ENCODE measurements around the gene ACACA. TPM values are rescaled to one million over a fixed set of nuclear protein-coding genes. Genes with fewer than 3 reads are reported as not detected.
"Not testable (repeated sequence)": the region's sequence is repeated elsewhere in the genome, so short reads cannot be mapped to it uniquely, and the experiment has no call there.

ACACA gene
- total RNA-seq, 1 donor from 2014 or later, result 26.9 TPM

- no peak for DNase-seq (ENCODE audit: low spot score)
- intact Hi-C loops (cut with DNase I), result no loop called here
These were observed 313.9 kb downstream of the ACACA start for GRCh38 chr17:37092701-37093100.

DNA sequence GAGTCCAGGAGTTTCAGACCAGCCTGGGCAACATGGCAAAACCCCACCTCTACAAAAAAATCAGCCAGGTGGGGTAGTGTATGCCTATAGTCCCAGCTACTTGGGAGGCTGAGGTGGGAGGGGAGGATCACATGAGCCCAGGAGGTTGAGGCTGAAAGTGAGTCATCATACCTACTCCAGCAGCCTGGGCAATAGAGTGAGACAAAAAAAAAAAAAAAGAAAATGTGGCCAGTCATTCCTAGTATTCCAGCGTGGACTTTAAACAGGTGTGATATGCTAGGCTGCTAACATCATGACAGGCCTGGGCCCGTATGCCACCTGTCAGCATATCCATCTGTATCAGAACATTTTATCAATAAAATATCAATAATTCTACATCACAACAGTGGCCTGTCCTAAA is 314.6 kb downstream of the ACACA start:
- intact Hi-C loops (cut with DNase I), result no loop called here
- DNase-seq (ENCODE audit: low spot score), result no peak

DNA sequence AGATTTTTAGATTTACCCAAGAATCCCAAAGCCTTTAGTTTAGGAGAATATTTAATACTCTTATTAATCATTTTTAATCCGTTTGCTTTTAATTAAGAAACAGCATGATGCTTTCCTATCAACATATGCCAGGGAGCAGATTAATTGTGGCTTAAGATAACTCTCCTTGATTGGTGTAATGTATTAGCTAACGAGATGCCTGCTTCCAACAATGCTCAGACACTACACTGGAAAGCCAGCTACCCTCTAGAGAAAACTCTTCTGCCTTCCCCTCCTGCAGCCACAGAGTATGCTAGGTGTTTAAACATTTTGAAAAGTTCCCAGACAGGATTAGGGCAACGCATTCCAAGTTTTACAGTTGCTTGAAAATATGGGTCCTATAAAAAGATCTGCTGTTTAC is 315.7 kb downstream of the ACACA start:
- intact Hi-C loops (cut with DNase I), result no loop called here
- no peak for DNase-seq (ENCODE audit: low spot score)

DNA sequence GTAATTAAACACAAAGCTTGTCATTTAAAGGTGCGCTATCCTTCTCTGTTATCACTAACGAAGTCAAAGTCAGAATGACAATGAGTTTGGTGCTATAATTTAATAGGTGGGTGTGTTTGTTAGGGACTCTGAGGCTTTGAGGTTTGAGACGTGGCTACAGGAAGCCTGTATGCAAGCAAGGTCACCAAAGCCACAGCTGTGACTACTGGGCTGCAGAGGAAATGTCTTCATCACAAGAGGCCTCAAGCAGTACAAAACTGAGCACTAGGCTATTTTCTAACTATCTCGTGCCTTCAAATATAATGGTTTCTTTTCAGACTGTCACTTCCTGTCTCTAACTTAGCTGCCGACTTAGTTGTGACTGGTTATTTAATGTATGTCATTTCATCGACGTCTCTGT is 316.7 kb downstream of the ACACA start:
- intact Hi-C loops (cut with DNase I), result no loop called here
- no peak for DNase-seq (ENCODE audit: low spot score)

GRCh38 chr17:37088913-37089312 is 317.7 kb downstream of the ACACA start:
- DNase-seq (ENCODE audit: low spot score), result no peak
- intact Hi-C loops (cut with DNase I), result no loop called here

DNA sequence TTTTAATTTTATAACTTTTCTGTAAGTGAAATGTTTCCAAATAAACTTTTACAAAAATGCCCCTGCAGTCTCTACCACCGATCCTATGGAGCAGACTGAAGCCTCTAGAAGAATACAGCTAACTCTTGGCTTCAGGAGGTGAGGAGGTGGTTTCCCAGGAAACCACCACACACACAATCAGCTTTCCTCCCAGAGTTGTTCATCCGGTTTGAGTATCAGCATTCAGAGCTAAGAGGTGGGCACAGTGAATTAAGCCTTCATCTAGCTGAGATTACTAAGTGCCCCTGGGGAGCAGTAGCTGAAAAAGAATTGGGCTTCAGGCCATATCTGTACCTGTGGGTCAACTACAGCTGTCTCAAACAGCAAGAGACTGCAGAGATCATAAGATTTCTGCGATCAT is 318.2 kb downstream of the ACACA start:
- intact Hi-C loops (cut with DNase I), result no loop called here
- DNase-seq (ENCODE audit: low spot score), result no peak

DNA sequence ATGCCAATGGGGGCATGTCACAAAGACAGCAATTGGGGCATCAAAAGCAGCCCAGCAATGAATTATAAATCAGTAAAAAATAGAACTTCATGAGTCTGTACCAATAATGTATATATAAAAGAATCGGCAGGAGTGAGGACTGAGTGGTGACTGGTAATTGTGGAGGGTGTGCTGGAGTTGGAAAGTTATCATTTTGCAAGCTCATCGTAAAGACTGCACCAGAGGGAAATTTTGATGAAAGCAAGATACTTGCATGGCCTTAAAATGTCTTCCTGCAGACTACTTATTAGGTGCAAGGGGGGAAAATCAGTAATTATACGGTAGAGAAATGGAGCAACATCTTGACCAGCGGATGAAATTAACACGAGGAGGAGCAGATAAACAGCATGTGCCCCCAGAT is 319.0 kb downstream of the ACACA start:
- intact Hi-C loops (cut with DNase I), result no loop called here
- no peak for DNase-seq (ENCODE audit: low spot score)

- intact Hi-C loops (cut with DNase I), result no loop called here
- DNase-seq (ENCODE audit: low spot score), result no peak
These were observed 319.7 kb downstream of the ACACA start for GRCh38 chr17:37086948-37087347.

GRCh38 chr17:37086334-37086733 is 320.3 kb downstream of the ACACA start:
- intact Hi-C loops (cut with DNase I), result no loop called here
- DNase-seq (ENCODE audit: low spot score), result no peak

DNA sequence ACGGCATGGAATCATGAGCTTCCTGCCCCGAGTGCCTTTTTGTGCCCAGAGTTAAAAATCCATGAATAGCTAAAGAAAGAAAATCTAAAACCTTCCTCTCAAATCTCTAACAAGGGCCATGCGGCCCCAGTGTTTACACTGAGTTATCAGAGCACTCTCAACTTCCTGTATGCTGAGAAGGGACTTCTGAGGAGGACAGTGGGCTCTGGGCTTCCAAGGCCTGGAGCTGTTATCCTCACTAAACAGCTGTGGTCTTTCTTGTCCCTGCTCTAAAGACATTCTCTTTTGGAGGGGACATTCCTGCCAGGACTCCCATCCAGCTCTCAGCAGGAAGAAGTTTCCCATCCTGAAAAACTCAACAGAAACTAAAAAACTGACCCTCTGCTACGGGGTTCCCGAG is 322.3 kb downstream of the ACACA start:
- intact Hi-C loops (cut with DNase I), result no loop called here
- DNase-seq (ENCODE audit: low spot score), result no peak

GRCh38 chr17:37083456-37083855 is 323.2 kb downstream of the ACACA start:
- intact Hi-C loops (cut with DNase I), result no loop called here

DNA sequence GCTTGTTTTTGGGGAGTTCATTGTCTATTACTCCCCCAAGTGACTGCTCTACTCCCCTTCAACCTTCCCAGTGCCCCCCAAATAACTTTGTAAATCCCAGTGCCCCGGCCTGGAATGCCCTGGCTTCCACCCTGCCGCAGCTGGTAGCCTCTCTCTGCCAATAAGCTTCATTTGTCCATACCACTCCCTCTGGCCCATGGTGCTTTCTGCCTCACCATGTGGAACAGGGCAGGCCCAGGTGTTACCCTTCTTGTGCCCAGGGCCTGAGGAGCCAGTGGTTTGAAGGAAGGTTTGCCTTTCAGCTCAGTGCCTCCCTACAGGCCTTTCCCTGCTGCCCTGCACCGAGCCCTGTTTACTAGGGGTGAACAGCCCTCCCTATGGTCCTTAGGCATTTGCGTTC is 323.7 kb downstream of the ACACA start:
- DNase-seq (ENCODE audit: low spot score), result no peak
- intact Hi-C loops (cut with DNase I), result no loop called here

More at GRCh38 chr17:37083456-37083855, 323.2 kb downstream of the ACACA start:
- no peak for DNase-seq (ENCODE audit: low spot score)

DNA sequence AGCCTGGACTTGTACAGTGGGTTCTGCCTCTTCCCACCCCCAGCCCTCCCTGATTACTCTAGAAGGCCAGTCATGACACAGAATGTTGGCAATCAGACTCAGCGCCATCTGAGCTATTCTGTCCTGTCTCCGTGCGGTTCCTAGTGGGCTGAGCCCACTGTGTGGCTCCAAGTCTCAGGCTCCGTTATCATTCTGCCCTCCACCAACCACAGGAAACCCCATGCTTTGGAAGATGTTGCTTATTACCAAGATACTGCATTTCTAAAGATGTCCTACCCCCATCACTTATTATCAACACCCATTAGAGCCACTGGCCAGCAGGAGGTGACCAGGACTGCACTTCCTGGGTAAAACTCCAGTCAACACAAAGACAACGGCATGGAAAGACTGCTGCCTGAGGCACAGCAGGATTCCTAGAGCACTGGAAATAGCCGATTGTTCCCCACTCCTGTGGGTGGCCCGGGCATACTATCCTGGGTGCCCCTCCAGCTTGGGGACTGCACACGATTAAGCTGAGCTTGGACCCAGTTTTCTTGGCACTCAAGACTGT is 324.2 kb downstream of the ACACA start:
- intact Hi-C loops (cut with DNase I), result no loop called here
- DNase-seq (ENCODE audit: low spot score), result no peak

- no peak for DNase-seq (ENCODE audit: low spot score)
- intact Hi-C loops (cut with DNase I), result no loop called here
These were observed 325.3 kb downstream of the ACACA start for GRCh38 chr17:37081287-37081686.

DNA sequence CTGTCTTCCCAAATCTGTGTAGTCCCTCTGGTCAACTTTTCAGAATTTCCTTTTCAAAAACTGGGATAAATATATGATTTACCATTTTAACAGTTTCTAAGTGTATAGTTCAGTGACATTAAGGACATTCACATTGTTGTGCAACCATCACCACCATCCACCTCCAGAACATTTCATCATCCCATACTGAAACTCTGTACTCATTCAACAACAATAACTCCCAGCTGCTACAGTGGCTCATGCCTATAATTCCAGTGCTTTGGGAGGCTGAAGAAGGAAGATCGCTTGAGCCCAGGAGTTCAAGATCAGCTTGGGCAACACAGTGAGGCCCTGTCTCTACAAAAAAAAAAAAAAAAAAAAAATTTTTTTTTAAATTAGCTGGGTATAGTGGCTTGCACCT is 326.9 kb downstream of the ACACA start:
- intact Hi-C loops (cut with DNase I), result no loop called here
- DNase-seq (ENCODE audit: low spot score), result no peak

DNA sequence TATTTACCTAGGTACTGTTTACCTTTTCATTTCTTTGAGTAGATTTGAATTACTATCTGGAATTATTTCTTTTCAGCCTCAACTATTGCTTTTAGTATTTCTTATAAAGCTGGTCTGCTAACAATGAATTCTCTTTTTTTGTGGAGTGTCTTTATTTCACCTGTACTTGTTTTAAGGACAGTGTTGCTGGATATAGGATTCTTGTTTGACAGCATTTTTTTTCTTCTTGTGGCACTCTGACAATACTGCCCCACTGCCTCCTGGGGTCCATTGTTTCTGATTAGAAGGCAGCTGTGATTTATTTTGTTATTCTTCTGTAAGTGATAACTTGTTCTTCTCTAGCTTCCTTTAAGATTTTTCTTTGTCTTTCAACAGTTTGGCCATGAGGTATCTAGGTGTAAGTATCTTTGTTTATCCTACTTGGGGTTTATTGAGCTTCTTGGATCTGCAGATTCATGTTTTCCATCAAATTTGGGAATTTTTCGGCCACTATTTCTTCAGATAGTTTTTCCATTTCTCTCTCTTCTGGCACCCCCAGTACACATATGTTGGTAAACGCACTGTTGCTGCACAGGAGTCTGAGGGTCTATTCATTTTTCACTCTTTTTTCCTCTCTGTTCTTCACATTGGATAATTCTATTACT is 327.4 kb downstream of the ACACA start:
- DNase-seq (ENCODE audit: low spot score), result no peak
- intact Hi-C loops (cut with DNase I), result no loop called here

- intact Hi-C loops (cut with DNase I); DNase-seq (ENCODE audit: low spot score): not testable (repeated sequence)
These were observed 333.2 kb downstream of the ACACA start for GRCh38 chr17:37073464-37073863.

DNA sequence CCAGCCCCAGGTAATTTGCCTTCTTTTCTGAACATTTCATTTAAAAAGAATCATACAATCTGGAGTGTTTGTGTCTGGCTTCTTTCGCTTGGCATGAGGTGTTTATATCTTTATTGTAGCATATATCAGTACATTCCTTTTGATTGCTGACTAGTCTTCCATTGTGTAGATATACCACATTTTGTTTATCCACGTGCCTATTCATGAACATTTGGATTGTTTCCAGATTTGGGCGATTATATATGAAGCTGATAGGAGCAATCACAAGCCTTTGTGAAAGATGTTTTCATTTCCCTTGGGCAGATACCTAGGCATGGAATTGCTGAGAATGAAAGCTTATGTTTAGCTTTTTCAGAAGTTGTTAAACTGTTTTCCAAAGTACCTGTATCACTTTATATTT is 337.5 kb downstream of the ACACA start:
- DNase-seq (ENCODE audit: low spot score), result no peak
- intact Hi-C loops (cut with DNase I), result no loop called here

DNA sequence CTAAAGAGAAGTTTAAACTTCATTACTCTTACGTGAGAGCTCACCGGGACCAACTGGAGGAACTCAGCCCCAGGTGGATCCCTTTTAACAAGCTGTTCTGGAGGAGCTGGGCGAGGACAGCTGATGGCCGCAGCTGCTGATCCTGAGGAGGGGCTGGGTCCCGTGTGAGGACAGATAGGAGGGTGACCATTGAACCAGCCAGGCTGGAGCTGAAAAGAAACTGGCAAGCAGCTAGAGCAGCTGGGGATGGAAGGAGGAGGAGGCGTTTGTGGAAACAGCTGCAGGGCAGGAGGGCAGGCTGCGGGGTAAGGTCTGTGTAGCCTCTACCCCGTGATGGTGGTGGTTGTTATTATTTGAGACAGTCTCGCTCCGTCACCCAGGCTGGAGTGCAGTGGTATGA is 338.4 kb downstream of the ACACA start:
- intact Hi-C loops (cut with DNase I), result no loop called here
- no peak for DNase-seq (ENCODE audit: low spot score)

DNA sequence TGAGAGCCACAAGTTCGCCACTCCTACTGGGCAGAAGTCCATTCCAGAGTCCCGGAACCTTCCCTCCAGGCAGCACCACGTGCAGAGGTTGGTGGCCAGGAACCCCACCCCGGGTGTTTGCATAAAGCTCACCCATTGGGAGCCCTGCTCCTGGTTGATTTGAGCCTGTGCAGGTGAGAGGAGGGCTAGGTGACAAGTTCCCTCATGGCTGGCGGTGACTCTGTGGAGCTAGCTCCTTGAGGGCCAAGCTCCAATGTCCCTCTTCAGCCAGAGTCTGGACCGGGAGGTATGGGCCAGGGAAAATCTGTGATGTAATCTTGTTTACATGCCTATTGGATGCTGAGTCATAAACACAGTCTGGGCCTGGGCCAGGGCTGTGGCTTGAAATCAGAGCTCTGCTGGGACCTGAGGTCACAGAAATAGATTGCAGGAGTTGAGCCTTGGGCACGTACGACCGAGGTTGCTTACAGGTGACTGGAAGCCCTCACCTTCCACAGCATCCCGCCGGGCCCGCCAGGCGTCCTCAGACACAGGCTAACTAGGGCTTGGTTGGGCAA is 339.0 kb downstream of the ACACA start:
- DNase-seq (ENCODE audit: low spot score), result no peak
- intact Hi-C loops (cut with DNase I), result no loop called here
